Small intestine (tissue), 7 donors: ENCODE measurements around the gene COL21A1. TPM values are rescaled to one million over a fixed set of nuclear protein-coding genes. Genes with fewer than 3 reads are reported as not detected.

Experiments used
- DNase-seq, 2 donors: peaks; one replicate each; pipeline versions ENCODE4 v3.0.0 to v3.0.0-alpha.2; 2013
- FAIRE-seq: peaks from 2 replicates; lab custom pipeline; 2012; peaks lifted over from hg19 to GRCh38; lab: Jason Lieb, UNC
- H3K27ac ChIP-seq, 3 donors: one replicate each; pipeline ENCODE4 v1.5.1; 2013; ENCODE audit warnings: low read length in 2 of 3, mild to moderate bottlenecking in 2 of 3, control low read depth in 1 of 3, inconsistent platforms in 1 of 3, low read depth in 1 of 3, moderate library complexity in 1 of 3
- H3K27me3 ChIP-seq, 3 donors: one replicate each; pipeline ENCODE4 v1.6.1; 2013; ENCODE audit warnings: low read length in 3 of 3, inconsistent platforms in 1 of 3; ENCODE audit not compliant: control insufficient read depth in 3 of 3, insufficient read depth in 3 of 3
- H3K36me3 ChIP-seq, 3 donors: one replicate each; pipeline ENCODE4 v1.6.1; 2013; ENCODE audit warnings: low read length in 3 of 3, inconsistent platforms in 1 of 3, low read depth in 1 of 3, mild to moderate bottlenecking in 1 of 3, moderate library complexity in 1 of 3; ENCODE audit not compliant: control insufficient read depth in 3 of 3, insufficient read depth in 2 of 3
- H3K4me1 ChIP-seq, 3 donors: one replicate each; pipeline ENCODE4 v1.6.1; 2013; ENCODE audit warnings: low read length in 2 of 3, inconsistent platforms in 1 of 3, low read depth in 1 of 3, mild to moderate bottlenecking in 1 of 3, moderate library complexity in 1 of 3; ENCODE audit not compliant: control insufficient read depth in 3 of 3, insufficient read depth in 2 of 3
- H3K4me3 ChIP-seq, 3 donors: one replicate each; pipeline ENCODE4 v1.5.1; 2013; ENCODE audit warnings: low read length in 3 of 3, control low read depth in 1 of 3, inconsistent platforms in 1 of 3, low read depth in 1 of 3, mild to moderate bottlenecking in 1 of 3, moderate library complexity in 1 of 3
- H3K9me3 ChIP-seq, 2 donors: one replicate each; pipeline ENCODE4 v1.6.1; 2013; ENCODE audit warnings: low read depth in 1 of 2, low read length in 1 of 2; ENCODE audit not compliant: control insufficient read depth in 2 of 2, insufficient read depth in 1 of 2
- WGBS, 3 donors: extraction: QIAGEN DNeasy Blood & Tissue Kit; methylation state at CpG; one replicate each; pipeline ENCODE4 v1.1.7; 2013; 5-methylcytosine and 5-hydroxymethylcytosine counted together
- polyA plus RNA-seq, 4 donors: library from polyadenylated mRNA; stranded (reverse) in 3 of 4; unstranded in 1 of 4; fragments of 200-250 nt in 3 of 4; fragments of 120-200 nt in 1 of 4; gene quantifications; one replicate each; pipeline versions ENCODE4 v1.2.1 to v1.2.3, GENCODE V29; 2013
- donor health status: healthy with polysubstance abuse.
- donor health status: control.
- donor health status: control.
- donor health status: Bipolar disorder and iron deficiency.
- donor health status: healthy.

Gene COL21A1
- polyA plus RNA-seq, 4 donors: 0.84 to 8.1 TPM; not detected in 2

DNA sequence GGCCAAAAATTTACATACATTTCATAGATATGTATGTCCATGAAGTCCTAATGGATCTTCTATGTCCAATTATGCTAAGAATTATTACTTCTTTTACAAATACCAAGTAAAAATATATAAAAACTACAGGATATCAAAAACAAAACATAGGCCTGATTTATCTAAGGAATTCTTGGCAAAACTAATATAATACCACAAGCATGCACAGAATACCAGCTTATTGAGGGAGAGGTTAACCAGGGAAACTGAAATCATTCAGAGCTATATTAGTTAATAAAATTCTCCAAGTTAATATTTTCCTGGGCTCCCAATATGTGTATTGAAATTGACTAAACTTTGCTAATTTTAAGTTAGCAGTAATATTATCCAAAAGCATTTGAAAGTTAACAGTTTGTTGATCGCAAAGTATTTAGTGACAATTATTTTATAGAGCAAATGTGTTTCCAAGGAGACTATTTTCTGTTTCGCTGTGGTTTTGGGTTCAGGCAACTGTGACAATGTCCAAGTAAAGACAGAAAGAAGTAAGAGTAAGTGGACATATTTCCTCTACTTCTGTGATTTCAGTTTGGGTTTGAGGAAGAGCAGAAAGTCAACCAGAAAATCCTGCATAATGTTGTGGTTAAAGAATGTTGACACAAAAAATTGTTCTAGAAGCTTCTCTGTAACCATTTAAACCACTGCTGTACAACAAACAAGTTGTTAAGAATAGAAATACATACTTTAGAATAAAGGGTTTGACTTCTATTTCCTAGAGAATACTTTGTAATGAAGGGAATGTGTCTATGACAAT lies 167.4 kb downstream of the COL21A1 start:
- Histone ChIP-seq H3K9me3 (peaks cover 0 to 2% of the 10 kb centered on the region in 2 donors), H3K27me3 (no peaks in the 10 kb centered on the region), H3K4me3 (no peak overlapping the region), H3K36me3 (no peaks in the 10 kb centered on the region), H3K4me1 (no peaks in the 10 kb centered on the region), H3K27ac (no peak overlapping the region)
- 89 to 98% (median 92%) methylated on average over 2 of the region's 2 CpGs for WGBS, 3 donors
- DNase-seq: no peak
- no peak for FAIRE-seq

GRCh38 chr6:56076033-56076432 lies 171.3 kb downstream of the COL21A1 start:
- Histone ChIP-seq H3K36me3 (no peaks in the 10 kb centered on the region), H3K27me3 (no peaks in the 10 kb centered on the region), H3K27ac (no peak overlapping the region), H3K4me1 (no peaks in the 10 kb centered on the region), H3K9me3 (peaks cover 0 to 2% of the 10 kb centered on the region in 2 donors), H3K4me3 (no peak overlapping the region)
- FAIRE-seq (no peak), DNase-seq (no peak)

DNA sequence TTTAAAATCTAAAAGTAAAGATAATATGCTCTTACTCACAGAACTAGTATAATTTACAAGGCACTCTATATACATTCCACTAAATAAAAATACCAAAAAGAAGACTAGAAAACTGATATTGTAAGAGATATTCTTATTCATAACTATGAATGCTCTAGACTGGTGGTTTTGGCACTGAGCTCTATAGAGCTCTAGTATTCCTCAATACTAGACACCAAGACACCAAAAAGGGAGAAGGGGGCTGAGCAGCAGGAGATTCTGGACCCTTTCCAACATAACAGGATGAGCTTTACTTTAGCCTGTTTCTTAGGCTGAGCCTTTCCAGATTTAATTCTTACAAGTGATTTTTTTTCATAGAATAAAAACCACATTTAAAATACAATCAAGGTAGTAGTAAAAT lies 173.6 kb downstream of the COL21A1 start:
- DNase-seq: no peak
- FAIRE-seq: no peak
- H3K4me3 ChIP-seq: no peak overlapping the region
- peaks cover 0 to 2% of the 10 kb centered on the region in 2 donors for H3K9me3 ChIP-seq
- no peaks in the 10 kb centered on the region for H3K36me3 ChIP-seq
- H3K4me1 ChIP-seq: no peaks in the 10 kb centered on the region
- H3K27ac ChIP-seq: no peak overlapping the region
- H3K27me3 ChIP-seq: no peaks in the 10 kb centered on the region

DNA sequence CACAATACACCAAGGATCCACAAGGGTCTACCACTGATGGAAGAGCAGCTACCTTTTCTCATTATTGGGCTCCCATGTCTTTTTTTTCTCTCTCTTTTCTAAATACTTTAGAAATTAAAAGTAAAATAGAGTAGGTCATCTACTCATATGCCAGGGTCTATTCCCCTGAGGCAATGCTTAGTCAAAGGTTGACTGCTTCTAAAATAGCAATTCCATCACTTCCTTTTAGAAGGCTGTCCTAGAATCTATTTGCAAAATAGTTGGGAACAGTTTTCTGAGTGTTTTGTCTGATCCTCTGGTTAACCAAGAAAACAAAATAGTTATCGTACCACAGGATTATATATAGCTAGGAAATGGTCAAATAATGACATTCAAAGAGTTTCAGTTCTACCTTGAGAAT lies 174.1 kb downstream of the COL21A1 start:
- H3K4me1 ChIP-seq: no peaks in the 10 kb centered on the region
- no peaks in the 10 kb centered on the region for H3K36me3 ChIP-seq
- 71 to 95% (median 90%) methylated on average over 1 of the region's 1 CpG for WGBS, 3 donors
- H3K27ac ChIP-seq: peak overlapping the region in 1 of 3 donors; percentile 36
- no peak overlapping the region for H3K4me3 ChIP-seq
- FAIRE-seq (no peak), DNase-seq (no peak)
- peaks cover 0 to 2% of the 10 kb centered on the region in 2 donors for H3K9me3 ChIP-seq
- no peaks in the 10 kb centered on the region for H3K27me3 ChIP-seq

DNA sequence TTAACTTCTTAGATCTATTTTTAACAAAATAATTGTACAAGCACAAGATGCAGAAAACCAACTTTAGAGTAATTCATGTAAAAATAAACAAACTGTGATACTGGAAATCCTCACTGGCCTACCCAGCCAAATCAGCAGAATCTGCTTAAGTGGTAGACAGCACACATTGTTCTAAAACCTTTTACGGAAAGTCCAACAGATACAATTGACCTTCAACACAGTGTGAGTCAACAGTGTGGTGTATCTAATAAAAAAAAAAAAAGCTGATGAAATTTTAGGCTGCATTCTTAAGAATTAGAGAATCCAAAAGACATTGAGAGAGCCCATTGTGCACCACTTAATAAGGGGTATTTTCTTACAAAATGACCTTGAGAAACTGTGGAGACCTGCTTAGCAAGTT lies 174.5 kb downstream of the COL21A1 start:
- H3K27ac ChIP-seq: peak overlapping the region in 1 of 3 donors; percentile 36
- DNase-seq: no peak
- H3K36me3 ChIP-seq: no peaks in the 10 kb centered on the region
- no peaks in the 10 kb centered on the region for H3K4me1 ChIP-seq
- WGBS, 3 donors: 49 to 54% (median 52%) methylated on average over 1 of the region's 1 CpG
- peaks cover 0 to 2% of the 10 kb centered on the region in 2 donors for H3K9me3 ChIP-seq
- H3K4me3 ChIP-seq: no peak overlapping the region
- no peak for FAIRE-seq
- no peaks in the 10 kb centered on the region for H3K27me3 ChIP-seq

DNA sequence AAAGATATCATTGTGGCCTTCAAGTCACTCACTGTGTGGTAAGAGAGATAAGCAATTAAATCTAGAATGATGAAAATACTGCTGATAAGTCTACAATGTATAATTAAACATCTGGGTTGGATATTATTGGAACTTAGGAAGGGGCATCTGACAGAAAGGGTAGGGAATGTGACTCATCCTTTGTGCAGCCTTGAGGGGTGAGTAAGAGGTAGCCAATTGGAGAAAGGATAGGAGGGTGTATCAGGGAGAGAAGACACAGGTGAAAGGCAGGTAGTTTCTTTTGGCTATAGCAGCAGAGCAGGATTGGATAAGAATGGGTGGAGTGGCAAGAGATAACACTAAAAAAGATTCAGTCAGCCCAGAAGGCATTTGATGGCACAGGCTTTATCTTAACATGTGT lies 182.0 kb downstream of the COL21A1 start:
- FAIRE-seq (no peak), DNase-seq (no peak)

DNA sequence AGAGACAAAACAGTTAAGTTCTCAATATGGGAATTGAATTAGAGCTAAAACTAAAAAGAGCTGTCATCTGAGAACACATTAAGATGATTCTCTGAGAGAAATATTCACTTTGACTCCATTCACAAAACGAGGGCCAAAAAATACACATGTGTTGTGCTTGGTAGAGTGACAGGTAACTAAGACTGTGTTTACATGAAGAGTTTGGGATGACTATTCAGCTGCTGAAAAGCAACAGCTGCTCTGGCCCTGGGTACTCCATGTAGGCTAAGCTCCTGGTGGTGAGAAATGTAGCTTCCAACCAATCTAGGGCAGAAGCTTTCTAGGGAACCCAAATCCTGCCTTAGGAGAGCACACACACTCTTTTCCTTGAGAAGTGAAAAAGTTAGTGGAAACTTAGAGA lies 184.5 kb downstream of the COL21A1 start:
- no peak for FAIRE-seq
- no peak overlapping the region for H3K4me3 ChIP-seq

More for the DNA sequence above, 182.0 kb downstream of the COL21A1 start:
- H3K27ac ChIP-seq: no peak overlapping the region
- H3K4me3 ChIP-seq: no peak overlapping the region
- H3K27me3 ChIP-seq: no peaks in the 10 kb centered on the region
- H3K36me3 ChIP-seq: no peaks in the 10 kb centered on the region
- H3K4me1 ChIP-seq: no peaks in the 10 kb centered on the region
- no peaks in the 10 kb centered on the region for H3K9me3 ChIP-seq

DNA sequence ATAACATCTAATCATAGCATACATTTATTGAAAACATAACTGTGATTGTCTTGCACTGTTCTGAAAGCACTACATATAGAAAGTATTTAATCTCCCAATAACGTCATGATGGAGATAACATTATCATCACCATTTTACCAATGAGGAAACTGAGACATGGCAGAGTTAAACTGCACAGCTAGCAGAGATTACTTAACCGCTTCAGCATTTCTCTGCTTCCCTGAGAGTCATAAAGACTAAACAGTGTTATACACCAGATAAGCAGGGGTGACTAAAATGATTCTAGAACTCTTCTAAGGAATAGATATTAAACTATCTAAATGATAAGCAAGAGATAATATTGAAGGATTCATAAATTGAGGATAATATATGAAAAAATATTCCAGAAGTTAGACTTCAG lies 188.7 kb downstream of the COL21A1 start:
- Histone ChIP-seq H3K36me3 (no peaks in the 10 kb centered on the region), H3K9me3 (no peaks in the 10 kb centered on the region), H3K27me3 (no peaks in the 10 kb centered on the region), H3K4me1 (no peaks in the 10 kb centered on the region), H3K4me3 (no peak overlapping the region), H3K27ac (no peak overlapping the region)
- 15 to 58% (median 35%) methylated on average over 2 of the region's 2 CpGs for WGBS, 3 donors
- DNase-seq: no peak
- no peak for FAIRE-seq

More for the DNA sequence above, 184.5 kb downstream of the COL21A1 start:
- H3K36me3 ChIP-seq: no peaks in the 10 kb centered on the region
- no peaks in the 10 kb centered on the region for H3K9me3 ChIP-seq
- no peaks in the 10 kb centered on the region for H3K4me1 ChIP-seq
- no peak for DNase-seq
- 24 to 54% (median 41%) methylated on average over 1 of the region's 1 CpG for WGBS, 3 donors
- H3K27ac ChIP-seq: no peak overlapping the region
- H3K27me3 ChIP-seq: no peaks in the 10 kb centered on the region
